Measurements from ENCODE around the gene CAPN15.
"Not testable (repeated sequence)": the region's sequence is repeated elsewhere in the genome, so short reads cannot be mapped to it uniquely, and the experiment has no call there.

The CAPN15 gene

GRCh38 chr16:527015-527903 lies at the start of gene CAPN15:
Gene CAPN15, plus strand, starts transcription at chr16:527712. Its CDS starts 19,127 bp downstream, at chr16:546839.
- peak; percentile 75 for DNase-seq

- DNase-seq, result not testable (repeated sequence)
Observed at GRCh38 chr16:478287-478686, 49.2 kb upstream of the CAPN15 start.

GRCh38 chr16:482468-483185 lies 44.9 kb upstream of the CAPN15 start:
- DNase-seq, result no peak

- no peak for DNase-seq
Observed at GRCh38 chr16:483341-484075, 44.0 kb upstream of the CAPN15 start.

- no peak for DNase-seq
Observed at GRCh38 chr16:489606-490005, 37.9 kb upstream of the CAPN15 start.

- DNase-seq, result no peak
Observed at GRCh38 chr16:490768-491167, 36.7 kb upstream of the CAPN15 start.

GRCh38 chr16:491220-491919 lies 36.1 kb upstream of the CAPN15 start:
- no peak for DNase-seq

- no peak for DNase-seq
Observed at GRCh38 chr16:492211-492875, 35.2 kb upstream of the CAPN15 start.

- DNase-seq, result not testable (repeated sequence)
Observed at GRCh38 chr16:494676-495075, 32.8 kb upstream of the CAPN15 start.

GRCh38 chr16:495127-495748 lies 32.3 kb upstream of the CAPN15 start:
- no peak for DNase-seq

GRCh38 chr16:496097-496886 lies 31.2 kb upstream of the CAPN15 start:
- DNase-seq, result no peak

GRCh38 chr16:497258-497657 lies 30.3 kb upstream of the CAPN15 start:
- DNase-seq, result no peak

- DNase-seq, result no peak
Observed at GRCh38 chr16:499924-500323, 27.6 kb upstream of the CAPN15 start.

GRCh38 chr16:500709-501108 lies 26.8 kb upstream of the CAPN15 start:
- no peak for DNase-seq

GRCh38 chr16:502179-502943 lies 25.2 kb upstream of the CAPN15 start:
- DNase-seq, result no peak

GRCh38 chr16:503150-504071 lies 24.1 kb upstream of the CAPN15 start:
- no peak for DNase-seq

GRCh38 chr16:505479-506245 lies 21.9 kb upstream of the CAPN15 start:
- DNase-seq, result no peak

GRCh38 chr16:506246-506546 lies 21.3 kb upstream of the CAPN15 start:
- DNase-seq, result no peak
